ENCODE results near the gene LZTS3. TPM values are rescaled to one million over a fixed set of nuclear protein-coding genes. Genes with fewer than 3 reads are reported as not detected.

The LZTS3 gene
- total RNA-seq, 1 experiment from 2014 or later: 6.4 TPM

DNA sequence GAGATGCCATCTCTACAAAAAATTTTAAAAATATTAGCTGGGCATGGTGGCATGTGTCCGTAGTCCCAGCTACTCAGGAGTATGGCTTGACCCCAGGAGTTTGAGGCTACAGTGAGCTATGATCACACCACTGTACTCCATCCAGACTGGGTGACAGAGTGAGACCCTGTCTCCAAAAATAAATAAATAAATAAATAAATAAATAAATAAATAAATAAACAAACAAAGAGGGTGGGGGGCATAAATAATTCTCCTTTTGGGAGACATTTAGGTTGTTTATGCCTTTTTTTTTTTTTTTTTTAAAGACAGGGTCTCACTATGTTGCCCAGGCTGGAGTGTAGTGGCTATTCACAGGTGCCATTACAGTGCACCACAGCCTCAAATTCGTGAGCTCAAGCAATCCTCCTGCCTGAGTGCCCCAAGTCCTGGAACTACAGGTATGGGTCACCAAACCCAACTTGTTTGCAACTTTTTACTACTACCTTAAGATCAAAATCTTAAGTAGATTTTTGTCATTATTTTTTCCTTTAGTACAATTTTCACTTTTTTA lies 43.2 kb downstream of the LZTS3 start:
- ChIA-PET POLR2A (ENCODE audit: unreplicated experiment) (interaction anchor here (0.6 kb wide), 1 partner anchor 20 kb away, joined by 3 read pairs; no protein-coding TSS in a partner anchor), CTCF (no interaction called here)
- Histone ChIP-seq H3K27me3 (ENCODE audit: low read length) (no peaks in the 10 kb centered on the region), H3K4me1 (ENCODE audit: insufficient read depth, low read length) (no peaks in the 10 kb centered on the region), H3K27ac (ENCODE audit: low read length) (no peak overlapping the region), H3K36me3 (ENCODE audit: low read depth, low read length) (no peaks in the 10 kb centered on the region), H4K20me1 (ENCODE audit: low read length) (no peaks in the 10 kb centered on the region), H3K9me2 (replicated peaks; ENCODE audit: low read length) (no peaks in the 10 kb centered on the region), H3K9me3 (ENCODE audit: low read length) (no peaks in the 10 kb centered on the region), H3K4me2 (ENCODE audit: low read length) (no peak overlapping the region), H3F3A (ENCODE audit: low read length, unreplicated experiment) (no peaks in the 10 kb centered on the region), H2AFZ (ENCODE audit: low read length) (no peak overlapping the region), H3K9ac (ENCODE audit: low read length) (no peak overlapping the region), H3K4me3 (ENCODE audit: low read length) (no peak overlapping the region), H3K79me2 (ENCODE audit: low read length) (peaks cover 4% of the 10 kb centered on the region; the same call in 1 of the 2 replicates)
- no peak for DNase-seq
- BruUV-seq (replicated peaks): no TSS peak
- TF ChIP-seq EZH2phosphoT487 (IDR thresholded peaks at IDR 0.05; ENCODE audit: borderline replicate concordance, low read length): no peak
- intact Hi-C loops (cut with micrococcal nuclease): no loop called here
- ATAC-seq: no peak

DNA sequence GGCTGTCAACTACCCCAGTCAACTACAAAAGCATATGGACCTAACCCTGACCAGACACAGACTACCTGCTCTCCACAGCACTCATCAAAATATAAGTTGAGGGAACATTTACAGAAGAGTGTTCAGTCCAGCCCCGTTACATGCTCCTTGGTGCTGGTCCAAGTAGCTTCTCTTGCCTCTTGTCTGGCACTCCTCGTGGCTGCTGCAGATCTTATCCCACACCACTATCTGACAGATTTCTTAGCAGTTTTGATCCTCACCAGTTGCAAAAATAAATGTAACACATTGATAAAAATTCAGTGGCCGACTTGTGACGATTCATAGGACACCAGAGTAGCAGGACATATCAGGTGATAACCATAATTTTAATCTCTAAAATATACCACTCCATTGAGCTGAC lies 44.3 kb downstream of the LZTS3 start:
- Histone ChIP-seq H3K36me3 (ENCODE audit: low read depth, low read length) (no peaks in the 10 kb centered on the region), H2AFZ (ENCODE audit: low read length) (no peak overlapping the region), H3K9me2 (replicated peaks; ENCODE audit: low read length) (no peaks in the 10 kb centered on the region), H3K27me3 (ENCODE audit: low read length) (no peaks in the 10 kb centered on the region), H3K4me3 (ENCODE audit: low read length) (no peak overlapping the region), H3K79me2 (ENCODE audit: low read length) (no peaks in the 10 kb centered on the region), H3K9ac (ENCODE audit: low read length) (no peak overlapping the region), H3K9me3 (ENCODE audit: low read length) (no peaks in the 10 kb centered on the region), H4K20me1 (ENCODE audit: low read length) (no peaks in the 10 kb centered on the region), H3K4me2 (ENCODE audit: low read length) (no peak overlapping the region), H3K27ac (ENCODE audit: low read length) (no peak overlapping the region), H3F3A (ENCODE audit: low read length, unreplicated experiment) (no peaks in the 10 kb centered on the region), H3K4me1 (ENCODE audit: insufficient read depth, low read length) (no peaks in the 10 kb centered on the region)
- ChIA-PET CTCF (no interaction called here), POLR2A (ENCODE audit: unreplicated experiment) (no interaction called here)
- BruUV-seq (replicated peaks): no TSS peak
- intact Hi-C loops (cut with micrococcal nuclease): no loop called here
- ATAC-seq (no peak), DNase-seq (no peak)
- TF ChIP-seq EZH2phosphoT487 (IDR thresholded peaks at IDR 0.05; ENCODE audit: borderline replicate concordance, low read length) (no peak), EZH2 (IDR thresholded peaks at IDR 0.05; ENCODE audit: low read length, unreplicated experiment) (no peak), CTCF (conservative IDR thresholded peaks at IDR 0.05; ENCODE audit: low read depth, low read length) (no peak)

DNA sequence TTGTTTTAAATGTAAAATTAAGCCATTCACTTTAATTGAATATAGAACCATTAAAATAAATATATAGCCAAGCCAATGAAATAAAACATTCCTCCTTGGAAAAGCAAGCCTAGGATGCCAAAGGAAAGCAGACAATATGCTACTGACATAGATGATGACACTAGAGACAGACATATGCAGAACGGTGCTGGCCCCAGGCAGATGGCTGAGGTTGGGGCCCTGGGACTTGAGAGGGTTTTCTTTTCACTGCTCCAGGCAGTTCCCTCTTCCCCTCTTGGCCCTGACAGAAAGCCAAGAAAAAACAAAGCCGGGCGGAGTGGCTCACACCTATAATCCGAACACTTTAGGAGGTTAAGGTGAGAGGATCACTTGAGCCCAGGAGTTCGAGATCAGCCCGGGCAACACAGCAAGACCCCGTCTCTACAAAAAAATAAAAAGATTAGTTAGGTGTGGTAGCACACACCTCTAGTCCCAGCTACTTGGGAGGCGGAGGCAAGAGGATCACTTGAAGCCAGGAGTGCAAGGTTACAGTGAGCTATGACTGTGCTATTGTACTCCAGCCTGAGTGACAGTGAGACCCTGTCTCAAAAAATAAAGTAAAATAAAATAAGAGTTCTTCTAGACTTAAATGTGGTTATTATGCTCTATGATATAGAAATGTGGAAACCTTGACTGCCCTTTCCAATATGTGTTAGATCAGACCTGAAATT lies 44.9 kb downstream of the LZTS3 start:
- no peak for ATAC-seq

More for the DNA sequence above, 44.9 kb downstream of the LZTS3 start:
- Histone ChIP-seq H3K27me3 (ENCODE audit: low read length) (no peaks in the 10 kb centered on the region), H2AFZ (ENCODE audit: low read length) (no peak overlapping the region), H3K36me3 (ENCODE audit: low read depth, low read length) (no peaks in the 10 kb centered on the region), H3K79me2 (ENCODE audit: low read length) (no peaks in the 10 kb centered on the region), H3K9me2 (replicated peaks; ENCODE audit: low read length) (no peaks in the 10 kb centered on the region), H3F3A (ENCODE audit: low read length, unreplicated experiment) (no peaks in the 10 kb centered on the region), H3K4me3 (ENCODE audit: low read length) (no peak overlapping the region), H3K9me3 (ENCODE audit: low read length) (no peaks in the 10 kb centered on the region), H4K20me1 (ENCODE audit: low read length) (no peaks in the 10 kb centered on the region), H3K9ac (ENCODE audit: low read length) (no peak overlapping the region), H3K4me2 (ENCODE audit: low read length) (no peak overlapping the region), H3K4me1 (ENCODE audit: insufficient read depth, low read length) (peaks cover 4% of the 10 kb centered on the region), H3K27ac (ENCODE audit: low read length) (no peak overlapping the region)
- intact Hi-C loops (cut with micrococcal nuclease): no loop called here
- ChIA-PET CTCF (no interaction called here), POLR2A (ENCODE audit: unreplicated experiment) (no interaction called here)
- BruUV-seq (replicated peaks): no TSS peak
- TF ChIP-seq EZH2phosphoT487 (IDR thresholded peaks at IDR 0.05; ENCODE audit: borderline replicate concordance, low read length): no peak
- no peak for TF ChIP-seq CTCF (conservative IDR thresholded peaks at IDR 0.05; ENCODE audit: low read depth, low read length)
- TF ChIP-seq EZH2 (IDR thresholded peaks at IDR 0.05; ENCODE audit: low read length, unreplicated experiment): no peak
- DNase-seq: no peak
